Nephron progenitor cell (in vitro differentiated cells): ENCODE data around the gene ADGRF5.
A peak's percentile ranks its signal among the peaks of the same experiment; 100 is the strongest.

Source experiments
- DNase-seq: peaks from one replicate; pipeline ENCODE4 v3.0.0; 2021
- H3K27ac Mint-ChIP-seq: 2 replicates; pipeline ENCODE4 v1.8.0; 2021; ENCODE audit warnings: mild to moderate bottlenecking, moderate library complexity, mixed read lengths
- H3K27me3 Mint-ChIP-seq: 2 replicates; pipeline ENCODE4 v1.8.0; 2021; ENCODE audit warnings: mild to moderate bottlenecking, low read depth, mixed read lengths; ENCODE audit not compliant: poor library complexity
- H3K36me3 Mint-ChIP-seq: 2 replicates; pipeline ENCODE4 v1.8.0; 2021; ENCODE audit warnings: low read depth, mixed read lengths
- H3K4me1 Mint-ChIP-seq: 2 replicates; pipeline ENCODE4 v1.8.0; 2021; ENCODE audit warnings: mixed read lengths
- H3K4me3 Mint-ChIP-seq: 2 replicates; pipeline ENCODE4 v1.8.0; 2021; ENCODE audit warnings: mild to moderate bottlenecking, moderate library complexity, mixed read lengths
- H3K9me3 Mint-ChIP-seq: 2 replicates; pipeline ENCODE4 v1.8.0; 2021; ENCODE audit warnings: mild to moderate bottlenecking, moderate library complexity, mixed read lengths
- TF ChIP-seq, protein P1 (sequence below): fragments of 200-600 bp; sonication (generic); IDR thresholded peaks from 2 replicates; pipeline ENCODE4 v1.5.0; 2021; ENCODE audit warnings: antibody characterized with exemption

Gene ADGRF5

GRCh38 chr6:46917002-46917545, 4.7 kb downstream of the ADGRF5 start:
- Mint-ChIP-seq H3K9me3 (no peaks in the 10 kb centered on the region), H3K4me3 (no peak overlapping the region), H3K4me1 (peaks cover 51% of the 10 kb centered on the region), H3K36me3 (no peaks in the 10 kb centered on the region), H3K27me3 (no peaks in the 10 kb centered on the region), H3K27ac (peak overlapping the region; percentile 20)
- no peak for DNase-seq
- TF ChIP-seq, protein P1, sequence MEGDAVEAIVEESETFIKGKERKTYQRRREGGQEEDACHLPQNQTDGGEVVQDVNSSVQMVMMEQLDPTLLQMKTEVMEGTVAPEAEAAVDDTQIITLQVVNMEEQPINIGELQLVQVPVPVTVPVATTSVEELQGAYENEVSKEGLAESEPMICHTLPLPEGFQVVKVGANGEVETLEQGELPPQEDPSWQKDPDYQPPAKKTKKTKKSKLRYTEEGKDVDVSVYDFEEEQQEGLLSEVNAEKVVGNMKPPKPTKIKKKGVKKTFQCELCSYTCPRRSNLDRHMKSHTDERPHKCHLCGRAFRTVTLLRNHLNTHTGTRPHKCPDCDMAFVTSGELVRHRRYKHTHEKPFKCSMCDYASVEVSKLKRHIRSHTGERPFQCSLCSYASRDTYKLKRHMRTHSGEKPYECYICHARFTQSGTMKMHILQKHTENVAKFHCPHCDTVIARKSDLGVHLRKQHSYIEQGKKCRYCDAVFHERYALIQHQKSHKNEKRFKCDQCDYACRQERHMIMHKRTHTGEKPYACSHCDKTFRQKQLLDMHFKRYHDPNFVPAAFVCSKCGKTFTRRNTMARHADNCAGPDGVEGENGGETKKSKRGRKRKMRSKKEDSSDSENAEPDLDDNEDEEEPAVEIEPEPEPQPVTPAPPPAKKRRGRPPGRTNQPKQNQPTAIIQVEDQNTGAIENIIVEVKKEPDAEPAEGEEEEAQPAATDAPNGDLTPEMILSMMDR, result no peak

- peaks cover 42% of the 10 kb centered on the region for H3K4me1 Mint-ChIP-seq
- no peaks in the 10 kb centered on the region for H3K27me3 Mint-ChIP-seq
- no peak overlapping the region for H3K4me3 Mint-ChIP-seq
- H3K9me3 Mint-ChIP-seq, result no peaks in the 10 kb centered on the region
- TF ChIP-seq, protein P1, result no peak
- H3K36me3 Mint-ChIP-seq, result no peaks in the 10 kb centered on the region
- no peak overlapping the region for H3K27ac Mint-ChIP-seq
- no peak for DNase-seq
These were observed 5.9 kb downstream of the ADGRF5 start for GRCh38 chr6:46915866-46916265.

DNA sequence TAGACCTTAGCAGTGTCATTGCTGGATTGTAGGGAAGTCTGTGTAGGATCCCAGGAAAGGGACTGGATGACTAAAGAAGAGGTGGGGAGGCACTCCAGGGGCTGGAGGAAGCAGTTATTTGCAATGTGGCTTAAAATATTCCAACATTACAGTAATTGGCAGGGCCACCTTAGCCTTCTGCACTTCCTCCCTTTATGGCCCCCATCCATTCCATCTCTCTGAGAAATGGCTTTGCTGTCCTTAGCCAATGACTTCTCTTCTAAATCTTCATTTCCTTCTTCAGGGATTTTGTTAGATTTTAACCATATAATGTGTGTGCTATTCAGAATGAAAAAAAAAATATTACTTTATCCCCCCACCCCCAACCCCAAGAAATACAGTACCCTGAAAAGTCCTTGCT, 6.4 kb downstream of the ADGRF5 start:
- TF ChIP-seq, protein P1, result no peak
- no peak for DNase-seq

GRCh38 chr6:46914279-46914810, 7.4 kb downstream of the ADGRF5 start:
- no peaks in the 10 kb centered on the region for H3K36me3 Mint-ChIP-seq
- no peaks in the 10 kb centered on the region for H3K9me3 Mint-ChIP-seq
- TF ChIP-seq, protein P1, result no peak
- H3K4me1 Mint-ChIP-seq, result peaks cover 42% of the 10 kb centered on the region
- no peak overlapping the region for H3K27ac Mint-ChIP-seq
- no peak for DNase-seq
- no peak overlapping the region for H3K4me3 Mint-ChIP-seq
- H3K27me3 Mint-ChIP-seq, result no peaks in the 10 kb centered on the region

More for the DNA sequence above, 6.4 kb downstream of the ADGRF5 start:
- H3K36me3 Mint-ChIP-seq, result no peaks in the 10 kb centered on the region
- H3K27ac Mint-ChIP-seq, result no peak overlapping the region
- H3K9me3 Mint-ChIP-seq, result no peaks in the 10 kb centered on the region
- H3K4me3 Mint-ChIP-seq, result no peak overlapping the region
- H3K4me1 Mint-ChIP-seq, result peaks cover 42% of the 10 kb centered on the region
- H3K27me3 Mint-ChIP-seq, result no peaks in the 10 kb centered on the region

- Mint-ChIP-seq H3K27me3 (no peaks in the 10 kb centered on the region), H3K9me3 (no peaks in the 10 kb centered on the region), H3K27ac (no peak overlapping the region), H3K4me3 (no peak overlapping the region), H3K36me3 (no peaks in the 10 kb centered on the region), H3K4me1 (peaks cover 21% of the 10 kb centered on the region)
- TF ChIP-seq, protein P1, result no peak
- DNase-seq, result no peak
These were observed 12.4 kb downstream of the ADGRF5 start for GRCh38 chr6:46909371-46909770.

GRCh38 chr6:46906776-46907175, 15.0 kb downstream of the ADGRF5 start:
- H3K27me3 Mint-ChIP-seq, result peaks cover 3% of the 10 kb centered on the region
- no peaks in the 10 kb centered on the region for H3K9me3 Mint-ChIP-seq
- H3K36me3 Mint-ChIP-seq, result no peaks in the 10 kb centered on the region
- no peak for DNase-seq
- no peak overlapping the region for H3K27ac Mint-ChIP-seq
- no peak overlapping the region for H3K4me3 Mint-ChIP-seq
- H3K4me1 Mint-ChIP-seq, result peaks cover 11% of the 10 kb centered on the region
- TF ChIP-seq, protein P1, result no peak
